ENCODE measurements around the gene TMEM100.

DNA sequence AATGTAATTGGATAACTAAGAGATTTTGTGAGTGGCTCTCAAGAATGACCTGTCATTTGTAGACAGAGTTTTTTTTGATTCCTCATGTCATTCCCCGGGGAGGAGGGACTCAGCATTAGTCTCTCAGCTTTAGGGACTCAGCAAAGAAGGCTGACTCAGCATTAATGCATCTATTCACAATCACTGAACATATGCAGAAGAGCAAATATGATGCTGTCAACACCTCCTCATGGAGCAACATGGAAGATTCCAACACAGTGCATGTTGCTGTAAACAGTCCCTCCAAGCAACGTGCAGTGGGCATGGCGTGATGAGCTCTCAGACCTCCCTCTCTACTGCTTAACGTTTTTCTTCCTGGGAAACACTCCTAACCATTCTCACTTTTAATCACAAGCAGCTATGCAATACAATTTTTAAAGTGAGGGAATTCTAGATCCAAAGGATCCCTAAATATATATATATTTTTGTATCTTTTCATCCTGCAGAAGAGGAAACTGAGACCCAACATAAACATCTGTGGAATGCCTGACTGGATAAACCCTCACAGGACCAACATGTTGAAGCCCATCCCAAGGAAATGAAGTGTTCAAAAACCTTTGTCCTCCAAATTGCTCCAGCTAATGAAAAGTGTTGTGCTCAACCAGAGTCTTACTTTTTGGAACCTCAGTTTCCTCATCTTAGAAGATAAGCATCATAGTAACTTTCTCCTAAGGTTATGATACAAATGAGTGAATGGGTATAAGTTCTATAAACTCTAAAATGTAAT, 38.9 kb downstream of the TMEM100 start:
- TF ChIP-seq GATA2 (IDR thresholded peaks at IDR 0.05; ENCODE audit: low read depth, low read length) (no peak), GATA3 (IDR thresholded peaks at IDR 0.05; ENCODE audit: low read depth, low read length) (no peak)

Measured in SH-SY5Y (cell line).